HCT116 (cell line): ENCODE measurements around the gene TSSK2. TPM values are rescaled to one million over a fixed set of nuclear protein-coding genes. Genes with fewer than 3 reads are reported as not detected.

Experiments used
- ATAC-seq: fragments of 200-7000 bp; cut with Tn5 transposase; 2 replicates; pipeline ENCODE4 v1.9.1; 2020; ENCODE audit warnings: mild to moderate bottlenecking, moderate library complexity
- BruUV-seq: library from RNA; stranded (reverse); fragments of 400-500 nt; replicated peaks from 2 replicates; lab custom pipeline; 2021; lab: Mats Ljungman, UMichigan
- CTCF ChIA-PET: fragments of 300-600 bp; sonication (Branson Sonifier 250); formaldehyde crosslinking; loops from one replicate; lab custom pipeline; 2021; ENCODE audit warnings: antibody characterized with exemption; lab: Charles Lee
- POLR2A ChIA-PET: fragments of 300-600, 350-600 bp; sonication (Branson Sonifier 250); formaldehyde crosslinking; loops from one replicate; lab custom pipeline; 2021; ENCODE audit warnings: antibody characterized with exemption; lab: Charles Lee
- RAD21 ChIA-PET, 2 experiments: fragments of 300-600 bp; sonication (Branson Sonifier 250); formaldehyde crosslinking; loops; one replicate each; lab custom pipeline; 2023; ENCODE audit warnings: low total read pairs in 2 of 2; ENCODE audit not compliant: uncharacterized antibody in 2 of 2, unreplicated experiment in 2 of 2, low non-redundant PET in 1 of 2; lab: Charles Lee
- DNase-seq: peaks from one replicate; pipeline ENCODE4 v3.0.0-alpha.2; 2010; ENCODE audit warnings: low read depth, low spot score
- H2AFZ ChIP-seq: fragments of 200-600 bp; shearing (Covaris generic), sonication (generic); 2 replicates; pipeline ENCODE4 v1.6.1; 2017; ENCODE audit warnings: low read depth, mixed run types, mixed read lengths, antibody characterized with exemption, low read length; ENCODE audit not compliant: poor library complexity, severe bottlenecking
- H3K27ac ChIP-seq: 2 replicates; pipeline ENCODE4 v1.5.1; 2012; ENCODE audit warnings: low read depth, low read length
- H3K27me3 ChIP-seq: fragments of 200-600 bp; sonication (generic); 2 replicates; pipeline ENCODE4 v1.6.1; 2016; ENCODE audit warnings: mixed run types, low read length, mixed read lengths; ENCODE audit not compliant: insufficient read depth
- H3K36me3 ChIP-seq, 2 experiments: fragments of 200-500 bp in 1 of 2; fragments of 200-600 bp in 1 of 2; sonication (Bioruptor generic) in 1 of 2; sonication (generic) in 1 of 2; 2 replicates each; pipeline versions ENCODE4 v1.5.1 to v1.6.1; 2014 to 2016; ENCODE audit warnings: low read length in 2 of 2, inconsistent platforms in 1 of 2, mixed read lengths in 1 of 2, mixed run types in 1 of 2; ENCODE audit not compliant: insufficient read depth in 2 of 2, control insufficient read depth in 1 of 2
- H3K4me1 ChIP-seq, 2 experiments: fragments of 200-600 bp in 1 of 2; sonication (generic) in 1 of 2; 2 replicates each; pipeline versions ENCODE4 v1.5.1 to v1.6.1; 2012 to 2017; ENCODE audit warnings: low read length in 2 of 2, inconsistent platforms in 1 of 2, mild to moderate bottlenecking in 1 of 2, mixed read lengths in 1 of 2, mixed run types in 1 of 2, moderate library complexity in 1 of 2; ENCODE audit not compliant: insufficient read depth in 2 of 2, control insufficient read depth in 1 of 2
- H3K4me2 ChIP-seq: fragments of 200-600 bp; sonication (generic); 2 replicates; pipeline ENCODE4 v1.6.1; 2017; ENCODE audit warnings: mixed run types, low read length, mixed read lengths
- H3K4me3 ChIP-seq, 2 experiments: fragments of 200-600 bp in 1 of 2; sonication (generic) in 1 of 2; replicated peaks in 1 of 2; 2 replicates each; pipeline ENCODE4 v1.5.1; 2011 to 2016; ENCODE audit warnings: low read length in 2 of 2, control low read depth in 1 of 2, low read depth in 1 of 2, mild to moderate bottlenecking in 1 of 2, mixed read lengths in 1 of 2, mixed run types in 1 of 2
- H3K79me2 ChIP-seq: fragments of 200-600 bp; sonication (generic); 2 replicates; pipeline ENCODE4 v1.6.1; 2017; ENCODE audit warnings: mild to moderate bottlenecking, mixed run types, low read length, moderate library complexity, mixed read lengths; ENCODE audit not compliant: insufficient read depth
- H3K9ac ChIP-seq: fragments of 200-600 bp; sonication (generic); 2 replicates; pipeline ENCODE4 v1.6.1; 2016; ENCODE audit warnings: low read length, mixed read lengths
- H3K9me2 ChIP-seq: fragments of 200-600 bp; sonication (generic), shearing (Covaris generic); 2 replicates; pipeline ENCODE4 v1.6.1; 2017; ENCODE audit warnings: mixed run types, mild to moderate bottlenecking, moderate library complexity; ENCODE audit not compliant: insufficient read depth
- H3K9me3 ChIP-seq, 2 experiments: fragments of 200-500 bp in 1 of 2; fragments of 200-600 bp in 1 of 2; sonication (Bioruptor generic) in 1 of 2; sonication (generic) in 1 of 2; 2 replicates each; pipeline ENCODE4 v1.6.1; 2014 to 2017; ENCODE audit warnings: low read length in 2 of 2, mixed read lengths in 2 of 2, inconsistent platforms in 1 of 2, low read depth in 1 of 2, mild to moderate bottlenecking in 1 of 2, mixed run types in 1 of 2, moderate library complexity in 1 of 2; ENCODE audit not compliant: control insufficient read depth in 1 of 2, insufficient read depth in 1 of 2
- H4K20me1 ChIP-seq: fragments of 200-600 bp; sonication (generic), shearing (Covaris generic); 2 replicates; pipeline ENCODE4 v1.6.1; 2017; ENCODE audit warnings: mixed run types, mild to moderate bottlenecking, moderate library complexity; ENCODE audit not compliant: insufficient read depth
- CBX3 ChIP-seq: IDR thresholded peaks from 2 replicates; pipeline ENCODE4 v1.6.1; 2012; ENCODE audit warnings: low read depth
- CEBPB ChIP-seq: IDR thresholded peaks from 2 replicates; pipeline ENCODE4 v1.6.1; 2012; ENCODE audit warnings: low read depth
- EGR1 ChIP-seq: IDR thresholded peaks from 2 replicates; pipeline ENCODE4 v1.6.1; 2012; ENCODE audit warnings: low read depth
- EZH2phosphoT487 ChIP-seq: fragments of 200-600 bp; IDR thresholded peaks from 2 replicates; pipeline ENCODE4 v1.6.1; 2018; ENCODE audit warnings: antibody characterized with exemption, borderline replicate concordance
- REST ChIP-seq: IDR thresholded peaks from 2 replicates; pipeline ENCODE4 v1.6.1; 2012; ENCODE audit warnings: low read depth
- SP1 ChIP-seq: IDR thresholded peaks from 2 replicates; pipeline ENCODE4 v1.6.1; 2012; ENCODE audit warnings: low read depth
- ZNF274 ChIP-seq: fragments of 200-500 bp; sonication (Bioruptor generic); IDR thresholded peaks from 2 replicates; pipeline ENCODE4 v1.6.1; 2014; ENCODE audit warnings: mild to moderate bottlenecking, low read depth, low read length, inconsistent platforms
- intact Hi-C: fragments of 100-400 bp; cut with micrococcal nuclease; formaldehyde crosslinking; loops from 2 replicates; pipeline ENCODE4 v1.10.0; 2022
- total RNA-seq: library from RNA; stranded (reverse); gene quantifications from one replicate; pipeline ENCODE4 v1.2.1, GENCODE V29; 2021; ENCODE audit not compliant: unreplicated experiment
- TF ChIP-seq, protein P1 (sequence below): IDR thresholded peaks from 2 replicates; pipeline ENCODE4 v1.6.1; 2012
- TF ChIP-seq, protein P2 (sequence below): IDR thresholded peaks from 2 replicates; pipeline ENCODE4 v1.6.1; 2012

The TSSK2 gene
- total RNA-seq, 1 experiment from 2014 or later: not detected

DNA sequence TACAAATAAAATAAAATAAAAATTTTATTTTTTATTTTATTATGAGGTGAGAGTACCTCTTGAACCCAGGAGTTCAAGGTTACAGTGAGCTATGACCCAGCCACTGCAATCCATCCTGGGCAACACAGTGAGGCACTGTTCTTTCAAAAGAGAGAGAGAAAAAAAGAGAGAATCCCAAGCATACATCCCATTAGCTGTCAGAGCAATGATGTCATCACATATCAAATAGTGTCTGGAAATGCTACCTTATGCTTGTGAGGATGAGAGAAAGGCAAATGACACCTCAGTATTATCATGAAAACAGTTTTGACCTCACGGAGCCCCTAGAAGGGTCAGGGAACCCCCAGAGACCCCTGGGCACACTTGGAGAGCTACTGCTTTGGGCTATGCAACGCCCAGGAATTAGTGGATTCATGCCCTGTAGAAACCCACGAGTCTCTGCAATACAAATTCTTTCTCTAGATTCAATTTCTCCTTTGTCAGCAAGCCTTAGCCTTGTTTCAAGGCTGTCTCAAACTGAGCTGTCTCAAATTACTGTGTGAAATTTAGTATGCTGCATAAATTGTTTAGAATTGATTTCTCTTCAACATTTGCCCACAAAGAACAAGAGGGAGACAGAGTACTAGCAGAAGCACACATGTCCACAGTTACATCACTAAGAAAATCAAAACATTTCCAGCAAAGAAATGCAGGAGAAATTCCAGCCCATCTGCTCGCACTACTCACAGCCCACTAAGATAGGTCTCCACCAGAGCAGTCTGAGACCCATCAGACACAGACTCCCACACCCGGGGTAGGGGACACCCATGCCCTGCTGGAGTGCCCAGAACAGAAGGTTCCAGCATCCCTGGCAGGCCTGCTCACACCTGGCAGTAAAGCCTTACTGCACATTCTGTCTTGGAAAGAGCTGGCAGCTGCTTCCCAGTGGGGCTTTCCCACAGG lies 27.0 kb upstream of the TSSK2 start:
- Histone ChIP-seq H3K27ac (no peak overlapping the region), H3K4me2 (no peak overlapping the region), H3K9ac (no peak overlapping the region), H3K27me3 (no peaks in the 10 kb centered on the region), H3K4me1 (peaks cover 0 to 4% of the 10 kb centered on the region in 2 experiments; a peak in 1 of 4 replicates), H3K4me3 (no peak overlapping the region), H3K79me2 (peaks cover 87% of the 10 kb centered on the region), H3K9me2 (no peaks in the 10 kb centered on the region), H2AFZ (no peak overlapping the region), H3K36me3 (no peaks in the 10 kb centered on the region), H4K20me1 (no peaks in the 10 kb centered on the region), H3K9me3 (no peaks in the 10 kb centered on the region)
- no peak for ATAC-seq
- no TSS peak for BruUV-seq
- DNase-seq: no peak
- ChIA-PET POLR2A (no interaction called here), CTCF (no interaction called here), RAD21 (no interaction called here)
- TF ChIP-seq REST: no peak
- TF ChIP-seq, protein P1, sequence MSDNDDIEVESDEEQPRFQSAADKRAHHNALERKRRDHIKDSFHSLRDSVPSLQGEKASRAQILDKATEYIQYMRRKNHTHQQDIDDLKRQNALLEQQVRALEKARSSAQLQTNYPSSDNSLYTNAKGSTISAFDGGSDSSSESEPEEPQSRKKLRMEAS: no peak
- no peak for TF ChIP-seq CEBPB
- TF ChIP-seq CBX3: no peak
- no peak for TF ChIP-seq EZH2phosphoT487
- TF ChIP-seq, protein P2, sequence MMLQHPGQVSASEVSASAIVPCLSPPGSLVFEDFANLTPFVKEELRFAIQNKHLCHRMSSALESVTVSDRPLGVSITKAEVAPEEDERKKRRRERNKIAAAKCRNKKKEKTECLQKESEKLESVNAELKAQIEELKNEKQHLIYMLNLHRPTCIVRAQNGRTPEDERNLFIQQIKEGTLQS: no peak
- TF ChIP-seq SP1: no peak
- no peak for TF ChIP-seq EGR1
- TF ChIP-seq ZNF274: no peak
- intact Hi-C loops: no loop called here
